Measurements from ENCODE around the gene NR6A1.

DNA sequence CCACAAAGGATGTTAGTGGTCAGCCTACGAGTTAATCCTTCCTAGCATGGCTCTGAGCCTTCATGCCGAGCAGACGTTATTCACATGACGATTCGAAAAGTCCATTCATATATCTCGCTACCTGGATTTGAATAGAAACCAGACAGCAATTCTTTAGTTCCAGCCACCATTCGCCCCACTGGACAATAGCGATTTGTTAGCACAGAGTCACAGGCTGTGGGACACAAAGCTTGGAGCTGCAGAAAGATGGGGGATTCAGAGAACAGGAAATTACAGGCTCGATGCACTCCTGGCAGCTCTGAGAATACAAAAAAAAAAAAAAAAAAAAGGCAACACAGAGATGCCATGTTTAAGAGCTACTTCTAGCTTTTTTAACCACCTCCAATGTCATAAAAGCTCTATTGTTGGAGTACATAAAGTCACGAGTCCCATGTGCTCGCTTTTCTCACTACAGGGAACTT lies 110.7 kb downstream of the NR6A1 start:
- TF ChIP-seq, protein P1, sequence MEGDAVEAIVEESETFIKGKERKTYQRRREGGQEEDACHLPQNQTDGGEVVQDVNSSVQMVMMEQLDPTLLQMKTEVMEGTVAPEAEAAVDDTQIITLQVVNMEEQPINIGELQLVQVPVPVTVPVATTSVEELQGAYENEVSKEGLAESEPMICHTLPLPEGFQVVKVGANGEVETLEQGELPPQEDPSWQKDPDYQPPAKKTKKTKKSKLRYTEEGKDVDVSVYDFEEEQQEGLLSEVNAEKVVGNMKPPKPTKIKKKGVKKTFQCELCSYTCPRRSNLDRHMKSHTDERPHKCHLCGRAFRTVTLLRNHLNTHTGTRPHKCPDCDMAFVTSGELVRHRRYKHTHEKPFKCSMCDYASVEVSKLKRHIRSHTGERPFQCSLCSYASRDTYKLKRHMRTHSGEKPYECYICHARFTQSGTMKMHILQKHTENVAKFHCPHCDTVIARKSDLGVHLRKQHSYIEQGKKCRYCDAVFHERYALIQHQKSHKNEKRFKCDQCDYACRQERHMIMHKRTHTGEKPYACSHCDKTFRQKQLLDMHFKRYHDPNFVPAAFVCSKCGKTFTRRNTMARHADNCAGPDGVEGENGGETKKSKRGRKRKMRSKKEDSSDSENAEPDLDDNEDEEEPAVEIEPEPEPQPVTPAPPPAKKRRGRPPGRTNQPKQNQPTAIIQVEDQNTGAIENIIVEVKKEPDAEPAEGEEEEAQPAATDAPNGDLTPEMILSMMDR (IDR thresholded peaks at IDR 0.05), result no peak
- peak; percentile 13 for TF ChIP-seq POLR2A (IDR thresholded peaks at IDR 0.05)
